GM06990 (cell line): ENCODE measurements around the gene BICDL2.

Experiments used
- DNase-seq: peaks from one replicate; pipeline ENCODE4 v3.0.0-alpha.2; 2011; ENCODE audit not compliant: insufficient read length; ENCODE audit errors: extremely low read depth
- H3K27me3 ChIP-seq: replicated peaks from 2 replicates; pipeline ENCODE4 v1.6.0; 2011; ENCODE audit warnings: low read length; ENCODE audit not compliant: control insufficient read depth, insufficient read depth
- H3K36me3 ChIP-seq: 2 replicates; pipeline ENCODE4 v1.5.1; 2011; ENCODE audit warnings: low read length; ENCODE audit not compliant: control insufficient read depth, insufficient read depth
- H3K4me3 ChIP-seq: replicated peaks from 2 replicates; pipeline ENCODE4 v1.5.1; 2011; ENCODE audit warnings: low read depth, mild to moderate bottlenecking, control low read depth, low read length
- CTCF ChIP-seq: IDR thresholded peaks from 2 replicates; pipeline ENCODE4 v1.5.1; 2011; ENCODE audit warnings: low read length, control low read depth, mild to moderate bottlenecking, inconsistent platforms; ENCODE audit not compliant: insufficient read depth, poor library complexity, severe bottlenecking

The BICDL2 gene

GRCh38 chr16:2979669-2980226 lies 57.0 kb downstream of the BICDL2 start:
- TF ChIP-seq CTCF, result no peak
- no peak for DNase-seq
- H3K27me3 ChIP-seq, result no peaks in the 10 kb centered on the region; the same call in 1 of the 2 replicates
- H3K36me3 ChIP-seq, result peaks cover 8% of the 10 kb centered on the region
- H3K4me3 ChIP-seq, result peak overlapping the region; percentile 83
